Measurements from ENCODE around the gene ZNF579. TPM values are rescaled to one million over a fixed set of nuclear protein-coding genes. Genes with fewer than 3 reads are reported as not detected.

ZNF579 gene, protein sequence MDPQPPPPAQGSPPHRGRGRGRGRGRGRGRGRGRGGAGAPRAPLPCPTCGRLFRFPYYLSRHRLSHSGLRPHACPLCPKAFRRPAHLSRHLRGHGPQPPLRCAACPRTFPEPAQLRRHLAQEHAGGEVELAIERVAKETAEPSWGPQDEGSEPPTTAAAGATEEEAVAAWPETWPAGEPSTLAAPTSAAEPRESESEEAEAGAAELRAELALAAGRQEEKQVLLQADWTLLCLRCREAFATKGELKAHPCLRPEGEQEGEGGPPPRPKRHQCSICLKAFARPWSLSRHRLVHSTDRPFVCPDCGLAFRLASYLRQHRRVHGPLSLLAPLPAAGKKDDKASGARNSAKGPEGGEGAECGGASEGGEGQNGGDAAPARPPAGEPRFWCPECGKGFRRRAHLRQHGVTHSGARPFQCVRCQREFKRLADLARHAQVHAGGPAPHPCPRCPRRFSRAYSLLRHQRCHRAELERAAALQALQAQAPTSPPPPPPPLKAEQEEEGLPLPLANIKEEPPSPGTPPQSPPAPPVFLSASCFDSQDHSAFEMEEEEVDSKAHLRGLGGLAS
- total RNA-seq (1 to 10 TPM; 8.0 to 9.6 TPM), polyA plus RNA-seq (under 1 TPM in 1 of 2 donors, not detected in 1; 0.62 TPM)

DNA sequence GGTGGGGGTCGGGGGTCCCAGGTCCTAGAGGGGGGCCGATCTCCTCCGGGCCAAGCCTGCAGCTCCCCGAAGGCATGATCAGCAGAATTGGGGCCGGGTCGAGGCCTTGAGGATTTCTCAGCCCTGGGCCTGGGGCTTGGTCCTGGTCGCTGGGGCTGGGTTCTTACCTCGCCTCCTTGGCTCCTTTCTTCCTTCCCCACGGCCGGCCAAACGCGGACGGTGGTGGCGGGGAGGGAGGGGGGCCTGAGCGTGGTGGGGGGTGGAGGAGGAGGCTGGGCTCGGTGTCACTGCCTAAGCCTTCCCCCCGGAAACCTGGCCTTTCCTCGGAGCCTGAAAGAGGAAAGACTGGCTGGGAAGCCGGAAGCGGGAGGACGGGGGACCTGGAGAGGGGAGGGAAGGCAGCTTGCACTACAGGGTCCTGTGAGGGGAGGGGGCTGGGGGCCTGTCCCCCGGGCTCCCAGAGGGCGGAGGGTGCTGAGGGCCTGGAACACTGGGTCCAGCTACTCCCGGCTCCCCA, at the start of gene ZNF579:
Gene ZNF579 (minus strand): TSS at position 221 of the 517 bp plus-strand sequence. CDS start 1,209 bp downstream, outside the sequence.
- H3K27me3 Mint-ChIP-seq = peaks cover 0 to 1% of the 10 kb centered on the region in 2 donors
- H3K27ac Mint-ChIP-seq = peak within 1 kb of the TSS; percentile 86 to 95 (median 93)
- H3K9me3 Mint-ChIP-seq = peaks cover 0 to 4% (median 0%) of the 10 kb centered on the region in 8 donors
- Histone ChIP-seq H3K4me3 (ENCODE audit: low read length in 2 of 2) (peak within 1 kb of the TSS; percentile 61 to 68), H3K27me3 (ENCODE audit: insufficient read depth, low read length) (no peaks in the 10 kb centered on the region), H3K27ac (ENCODE audit: low read depth, low read length) (peak within 1 kb of the TSS; percentile 69), H3K9me3 (ENCODE audit: control insufficient read depth in 1 of 2, low read length in 2 of 2) (no peaks in the 10 kb centered on the region), H3K4me1 (ENCODE audit: insufficient read depth, low read length) (peaks cover 21% of the 10 kb centered on the region), H3K36me3 (ENCODE audit: insufficient read depth, low read length) (no peaks in the 10 kb centered on the region)
- DNase-seq = peak; percentile 58 to 78 (median 63)
- peaks cover 12 to 17% of the 10 kb centered on the region in 2 donors for H3K36me3 Mint-ChIP-seq
- intact Hi-C loops (cut with micrococcal nuclease) = loop anchor here (1.0 to 2.0 kb wide), 4 partner anchors 18 to 64 kb away; partner anchors contain the start of gene FIZ1
- CTCF ChIA-PET (ENCODE audit: partially characterized antibody) = interaction anchor here (0.8 to 2.0 kb wide), 3 partner anchors 25 to 52 kb away, joined by 3 to 7 read pairs (median 7); partner anchors contain the start of gene ZNF865
- peak within 1 kb of the TSS; percentile 81 to 97 (median 88) for H3K4me3 Mint-ChIP-seq
- H3K4me1 Mint-ChIP-seq = peaks cover 22 to 38% (median 25%) of the 10 kb centered on the region in 4 donors
- POLR2A ChIA-PET (ENCODE audit: partially characterized antibody) = interaction anchor here (0.6 to 2.6 kb wide), 9 partner anchors 15 to 62 kb away, joined by 3 to 30 read pairs (median 5); partner anchors contain the start of genes FIZ1, ZNF524, ZNF581 and ZNF784

DNA sequence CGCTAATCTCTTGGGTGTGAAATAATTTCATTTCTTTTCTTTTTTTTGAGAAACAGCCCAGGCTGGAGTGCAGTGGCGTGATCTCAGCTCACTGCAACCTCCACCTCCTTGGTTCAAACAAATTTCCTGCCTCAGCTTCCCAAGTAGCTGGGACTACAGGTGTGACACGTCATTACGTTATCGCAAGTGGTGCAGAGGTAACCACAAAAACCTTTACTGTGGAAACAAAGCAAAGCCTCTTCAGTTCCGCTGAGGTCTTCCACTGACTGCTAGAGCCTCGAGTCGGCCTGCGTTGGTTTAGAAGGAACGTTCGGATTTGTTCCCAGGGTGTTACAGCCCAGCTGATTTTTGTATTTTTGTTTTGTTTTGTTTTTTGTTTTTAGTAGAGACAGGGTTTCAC, 45.7 kb upstream of the ZNF579 start:
- peak overlapping the region; percentile 87 to 97 (median 97) for H3K27ac Mint-ChIP-seq
- POLR2A ChIA-PET (ENCODE audit: partially characterized antibody) = interaction anchor here (0.8 to 6.2 kb wide), 18 partner anchors 9 to 508 kb away, joined by 3 to 95 read pairs (median 6); partner anchors contain the start of genes FIZ1, ISOC2, KMT5C and PPP1R12C
- intact Hi-C loops (cut with micrococcal nuclease) = loop anchor here (1.0 to 10.0 kb wide), 2 partner anchors 46 to 242 kb away; partner anchors contain the start of genes RPL28, TMEM238 and ZNF579
- Histone ChIP-seq H3K36me3 (ENCODE audit: insufficient read depth, low read length) (no peaks in the 10 kb centered on the region), H3K9me3 (ENCODE audit: control insufficient read depth in 1 of 2, low read length in 2 of 2) (no peaks in the 10 kb centered on the region), H3K27ac (ENCODE audit: low read depth, low read length) (peak overlapping the region; percentile 61), H3K4me3 (ENCODE audit: low read length in 2 of 2) (peak overlapping the region in 1 of 2 donors; percentile 7), H3K27me3 (ENCODE audit: insufficient read depth, low read length) (no peaks in the 10 kb centered on the region), H3K4me1 (ENCODE audit: insufficient read depth, low read length) (peaks cover 34% of the 10 kb centered on the region)
- peaks cover 25 to 43% (median 35%) of the 10 kb centered on the region in 4 donors for H3K4me1 Mint-ChIP-seq
- CTCF ChIA-PET (ENCODE audit: partially characterized antibody) = interaction anchor here (0.8 to 9.1 kb wide), 18 partner anchors 9 to 485 kb away, joined by 3 to 94 read pairs (median 4); partner anchors contain the start of genes FIZ1, NAT14, ZNF524 and ZNF865
- no peaks in the 10 kb centered on the region for H3K9me3 Mint-ChIP-seq
- H3K36me3 Mint-ChIP-seq = peaks cover 0 to 8% of the 10 kb centered on the region in 2 donors
- H3K4me3 Mint-ChIP-seq = peak overlapping the region; percentile 78 to 93 (median 84)
- no peaks in the 10 kb centered on the region for H3K27me3 Mint-ChIP-seq
- DNase-seq = peak; percentile 84 to 90 (median 85)

DNA sequence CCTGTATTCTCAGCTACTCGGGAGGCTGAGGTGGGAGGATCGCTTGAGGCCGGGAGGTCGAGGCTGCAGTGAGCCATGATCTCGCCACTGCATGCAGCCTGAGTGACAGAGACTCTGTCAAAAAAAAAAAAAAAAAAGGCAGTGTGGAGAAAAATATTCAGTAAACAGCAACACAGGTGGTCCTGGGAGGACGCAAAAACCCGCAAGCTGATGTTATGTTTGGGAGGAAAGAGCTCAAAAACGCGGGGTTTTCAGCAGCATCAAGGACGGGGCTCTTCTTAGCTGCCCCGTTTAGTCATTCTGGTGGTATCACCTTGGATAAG, 44.3 kb upstream of the ZNF579 start:
- Mint-ChIP-seq H3K27me3 (no peaks in the 10 kb centered on the region), H3K27ac (peak overlapping the region; percentile 96 to 99 (median 98)), H3K9me3 (no peaks in the 10 kb centered on the region), H3K36me3 (peaks cover 0 to 11% of the 10 kb centered on the region in 2 donors), H3K4me1 (peaks cover 30 to 56% (median 42%) of the 10 kb centered on the region in 4 donors), H3K4me3 (peak overlapping the region; percentile 88 to 96 (median 90))
- Histone ChIP-seq H3K4me3 (ENCODE audit: low read length in 2 of 2) (peak overlapping the region; percentile 57 to 64), H3K27me3 (ENCODE audit: insufficient read depth, low read length) (no peaks in the 10 kb centered on the region), H3K9me3 (ENCODE audit: control insufficient read depth in 1 of 2, low read length in 2 of 2) (no peaks in the 10 kb centered on the region), H3K27ac (ENCODE audit: low read depth, low read length) (peak overlapping the region; percentile 88), H3K4me1 (ENCODE audit: insufficient read depth, low read length) (peaks cover 38% of the 10 kb centered on the region), H3K36me3 (ENCODE audit: insufficient read depth, low read length) (no peaks in the 10 kb centered on the region)
- intact Hi-C loops (cut with micrococcal nuclease) = loop anchor here (10.0 kb wide), 1 partner anchor 240 kb away; the partner anchor contains the start of genes RPL28 and TMEM238
- DNase-seq = no peak
- ChIA-PET CTCF (ENCODE audit: partially characterized antibody) (interaction anchor here (0.6 to 9.1 kb wide), 13 partner anchors 8 to 472 kb away, joined by 3 to 94 read pairs (median 4); partner anchors contain the start of genes FIZ1, ZNF524 and ZNF865), POLR2A (ENCODE audit: partially characterized antibody) (interaction anchor here (0.6 to 6.2 kb wide), 15 partner anchors 8 to 241 kb away, joined by 3 to 95 read pairs (median 7); partner anchors contain the start of genes FIZ1, TMEM238, U2AF2 and UBE2S)

DNA sequence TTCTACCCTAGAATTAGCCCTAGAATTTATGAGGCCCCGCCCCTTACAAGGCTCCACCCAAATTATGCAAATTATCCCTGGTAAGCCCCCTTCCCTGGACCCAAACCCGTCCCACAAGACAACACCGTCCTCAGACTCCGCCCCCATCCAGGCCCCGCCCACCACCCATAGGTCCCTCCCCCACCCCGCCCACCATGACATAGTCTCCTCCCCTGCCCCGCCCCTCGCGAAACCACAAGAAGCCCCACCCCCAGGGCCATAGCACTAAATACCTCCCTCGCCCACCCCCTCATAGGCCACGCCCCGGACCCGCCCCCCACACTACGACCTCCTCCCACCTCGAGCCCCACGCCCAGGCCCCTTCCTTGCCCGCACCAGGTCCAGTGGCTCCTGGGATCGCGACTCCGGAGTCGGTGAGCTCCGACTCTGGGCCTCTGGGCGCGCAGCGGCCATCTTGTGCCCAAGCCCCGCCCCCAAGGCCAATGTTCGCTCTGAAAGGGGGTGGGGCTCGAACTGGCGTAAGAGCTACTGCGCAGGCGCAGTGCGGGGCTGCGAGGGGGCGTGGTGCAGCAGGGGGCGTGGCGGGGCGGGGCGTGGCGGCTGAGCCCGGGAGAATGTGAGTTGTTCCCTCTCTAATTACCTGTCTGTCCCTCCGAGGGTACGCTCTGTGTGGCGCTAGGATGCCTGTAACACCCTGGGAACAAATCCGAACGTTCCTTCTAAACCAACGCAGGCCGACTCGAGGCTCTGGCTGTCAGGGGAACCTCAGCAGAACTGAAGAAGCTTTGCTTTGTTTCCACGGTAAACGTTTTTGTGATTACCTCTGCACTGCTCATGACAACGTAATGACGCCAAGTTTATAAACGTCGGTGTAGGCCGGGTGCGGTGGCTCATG, 43.7 kb upstream of the ZNF579 start, which contains the start of gene ZNF784:
Gene ZNF784 (minus strand): TSS at position 458 of the 895 bp plus-strand sequence. CDS start 5 bp downstream, at position 453.
- CTCF ChIA-PET (ENCODE audit: partially characterized antibody) = interaction anchor here (0.6 to 9.1 kb wide), 12 partner anchors 8 to 471 kb away, joined by 3 to 94 read pairs (median 7); partner anchors contain the start of genes FIZ1, ZNF524 and ZNF865
- H3K27me3 Mint-ChIP-seq = no peaks in the 10 kb centered on the region
- H3K4me3 ChIP-seq (ENCODE audit: low read length in 2 of 2) = peak within 1 kb of the TSS; percentile 57 to 64
- no peaks in the 10 kb centered on the region for H3K9me3 ChIP-seq (ENCODE audit: control insufficient read depth in 1 of 2, low read length in 2 of 2)
- H3K36me3 Mint-ChIP-seq = peaks cover 0 to 11% of the 10 kb centered on the region in 2 donors
- H3K27me3 ChIP-seq (ENCODE audit: insufficient read depth, low read length) = no peaks in the 10 kb centered on the region
- H3K36me3 ChIP-seq (ENCODE audit: insufficient read depth, low read length) = no peaks in the 10 kb centered on the region
- peak within 1 kb of the TSS; percentile 96 to 99 (median 98) for H3K27ac Mint-ChIP-seq
- intact Hi-C loops (cut with micrococcal nuclease) = loop anchor here (1.0 to 10.0 kb wide), 7 partner anchors 8 to 240 kb away; partner anchors contain the start of genes FIZ1, RPL28, TMEM238 and ZNF628
- DNase-seq = peak; percentile 90 to 94 (median 93)
- peaks cover 38% of the 10 kb centered on the region for H3K4me1 ChIP-seq (ENCODE audit: insufficient read depth, low read length)
- peaks cover 30 to 57% (median 42%) of the 10 kb centered on the region in 4 donors for H3K4me1 Mint-ChIP-seq
- peak within 1 kb of the TSS; percentile 88 for H3K27ac ChIP-seq (ENCODE audit: low read depth, low read length)
- H3K4me3 Mint-ChIP-seq = peak within 1 kb of the TSS; percentile 88 to 96 (median 90)
- POLR2A ChIA-PET (ENCODE audit: partially characterized antibody) = interaction anchor here (0.6 to 6.2 kb wide), 17 partner anchors 9 to 508 kb away, joined by 3 to 95 read pairs (median 4); partner anchors contain the start of genes FIZ1, PPP6R1, TMEM238 and UBE2S
- no peaks in the 10 kb centered on the region for H3K9me3 Mint-ChIP-seq

DNA sequence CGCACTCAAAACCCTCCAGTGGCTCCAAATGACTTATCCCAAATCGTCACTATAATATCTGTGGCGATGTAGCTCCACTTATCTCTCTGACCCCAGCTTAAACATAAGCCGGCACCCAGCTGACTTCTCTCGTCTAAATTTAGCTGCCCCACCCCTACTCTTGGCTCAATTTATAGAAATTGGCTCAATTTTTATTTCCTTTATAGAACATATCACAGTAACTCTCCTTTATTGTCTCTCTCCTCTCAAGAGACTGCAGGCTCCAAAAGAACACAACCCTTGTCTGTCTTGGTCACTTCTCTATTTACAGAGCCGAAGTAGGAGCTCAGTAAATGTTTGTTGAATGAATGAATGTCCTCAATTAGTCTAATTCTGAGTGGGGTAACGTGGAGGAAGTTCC, 42.9 kb upstream of the ZNF579 start:
- intact Hi-C loops (cut with micrococcal nuclease) = loop anchor here (10.0 kb wide), 1 partner anchor 239 kb away; the partner anchor contains the start of genes RPL28 and TMEM238
- peaks cover 30 to 57% (median 42%) of the 10 kb centered on the region in 4 donors for H3K4me1 Mint-ChIP-seq
- peaks cover 38% of the 10 kb centered on the region for H3K4me1 ChIP-seq (ENCODE audit: insufficient read depth, low read length)
- H3K9me3 ChIP-seq (ENCODE audit: control insufficient read depth in 1 of 2, low read length in 2 of 2) = no peaks in the 10 kb centered on the region
- H3K27ac ChIP-seq (ENCODE audit: low read depth, low read length) = peak overlapping the region; percentile 43
- H3K4me3 ChIP-seq (ENCODE audit: low read length in 2 of 2) = no peak overlapping the region
- H3K27ac Mint-ChIP-seq = peak overlapping the region; percentile 6 to 99 (median 98)
- ChIA-PET CTCF (ENCODE audit: partially characterized antibody) (interaction anchor here (0.7 to 9.1 kb wide), 4 partner anchors 9 to 120 kb away, joined by 3 to 94 read pairs (median 20); partner anchors contain the start of genes FIZ1, ZNF524 and ZNF865), POLR2A (ENCODE audit: partially characterized antibody) (interaction anchor here (0.8 to 6.2 kb wide), 7 partner anchors 11 to 364 kb away, joined by 3 to 95 read pairs (median 18); partner anchors contain the start of genes FIZ1, PPP6R1, ZNF524 and ZNF579)
- peaks cover 0 to 11% of the 10 kb centered on the region in 2 donors for H3K36me3 Mint-ChIP-seq
- H3K4me3 Mint-ChIP-seq = peak overlapping the region in 1 of 8 donors; percentile 88
- H3K9me3 Mint-ChIP-seq = no peaks in the 10 kb centered on the region
- no peaks in the 10 kb centered on the region for H3K36me3 ChIP-seq (ENCODE audit: insufficient read depth, low read length)
- no peaks in the 10 kb centered on the region for H3K27me3 ChIP-seq (ENCODE audit: insufficient read depth, low read length)
- DNase-seq = peak in 1 of 5 donors; percentile 10
- no peaks in the 10 kb centered on the region for H3K27me3 Mint-ChIP-seq

Data from CD4-positive, alpha-beta memory T cell (primary cell).